CD4-positive, alpha-beta memory T cell (primary cell): Measurements from ENCODE around the gene SLC9A5. TPM values are rescaled to one million over a fixed set of nuclear protein-coding genes. Genes with fewer than 3 reads are reported as not detected.

Source experiments
- CTCF ChIA-PET: fragments of 350-600 bp; sonication (Branson Sonifier 250); formaldehyde crosslinking; loops from one replicate; lab custom pipeline; 2021; ENCODE audit warnings: inconsistent platforms; ENCODE audit not compliant: partially characterized antibody; lab: Charles Lee
- POLR2A ChIA-PET: fragments of 350-600 bp; sonication (Branson Sonifier 250); formaldehyde crosslinking; loops from one replicate; lab custom pipeline; 2021; ENCODE audit not compliant: partially characterized antibody; lab: Charles Lee
- DNase-seq, 5 donors: peaks; one replicate each; pipeline versions ENCODE4 v3.0.0 to v3.0.0-alpha.2; 2020 to 2022; ENCODE audit warnings: mixed read lengths in 1 of 5
- H3K27ac ChIP-seq: one replicate; pipeline ENCODE4 v1.7.0; 2013; ENCODE audit warnings: low read depth, low read length
- H3K27me3 ChIP-seq: 2 replicates; pipeline ENCODE4 v1.7.0; 2013; ENCODE audit warnings: mild to moderate bottlenecking, low read length, moderate library complexity; ENCODE audit not compliant: insufficient read depth
- H3K36me3 ChIP-seq: 2 replicates; pipeline ENCODE4 v1.7.0; 2013; ENCODE audit warnings: mild to moderate bottlenecking, low read length, moderate library complexity; ENCODE audit not compliant: insufficient read depth
- H3K4me1 ChIP-seq: 2 replicates; pipeline ENCODE4 v1.7.0; 2013; ENCODE audit warnings: mild to moderate bottlenecking, low read length, moderate library complexity; ENCODE audit not compliant: insufficient read depth
- H3K4me3 ChIP-seq, 2 donors: one replicate each; pipeline ENCODE4 v1.7.0; 2013; ENCODE audit warnings: low read length in 2 of 2, mild to moderate bottlenecking in 1 of 2
- H3K9me3 ChIP-seq, 2 donors: one replicate each; pipeline ENCODE4 v1.7.0; 2013; ENCODE audit warnings: low read length in 2 of 2, control low read depth in 1 of 2; ENCODE audit not compliant: control insufficient read depth in 1 of 2
- H3K27ac Mint-ChIP-seq, 7 donors: one replicate each; pipeline ENCODE4 v1.8.0; 2020 to 2021; ENCODE audit warnings: mixed read lengths in 7 of 7, mild to moderate bottlenecking in 6 of 7, inconsistent platforms in 3 of 7, moderate library complexity in 3 of 7
- H3K27me3 Mint-ChIP-seq, 2 donors: one replicate each; pipeline ENCODE4 v1.8.0; 2020 to 2021; ENCODE audit warnings: mixed read lengths in 2 of 2
- H3K36me3 Mint-ChIP-seq, 2 donors: one replicate each; pipeline ENCODE4 v1.8.0; 2020 to 2021; ENCODE audit warnings: mixed read lengths in 2 of 2, inconsistent platforms in 1 of 2, mild to moderate bottlenecking in 1 of 2
- H3K4me1 Mint-ChIP-seq, 4 donors: one replicate each; pipeline ENCODE4 v1.8.0; 2020 to 2021; ENCODE audit warnings: mixed read lengths in 4 of 4, mild to moderate bottlenecking in 1 of 4
- H3K4me3 Mint-ChIP-seq, 8 donors: one replicate each; pipeline ENCODE4 v1.8.0; 2020 to 2021; ENCODE audit warnings: mixed read lengths in 8 of 8, mild to moderate bottlenecking in 7 of 8, moderate library complexity in 6 of 8, inconsistent platforms in 3 of 8
- H3K9me3 Mint-ChIP-seq, 8 donors: one replicate each; pipeline ENCODE4 v1.8.0; 2020 to 2021; ENCODE audit warnings: mixed read lengths in 8 of 8, mild to moderate bottlenecking in 5 of 8, inconsistent platforms in 3 of 8, moderate library complexity in 1 of 8
- intact Hi-C: fragments of 100-400 bp; cut with micrococcal nuclease; formaldehyde crosslinking; loops from one replicate; pipeline ENCODE4 v1.15.1; 2023
- polyA plus RNA-seq, 2 donors: library from polyadenylated mRNA; unstranded; fragments of 300-500 nt; fragmentation: Illumina TruSeq; gene quantifications; one replicate each; pipeline ENCODE4 v1.2.3, GENCODE V29; 2021
- total RNA-seq, 2 experiments: library from RNA; stranded (reverse); gene quantifications; one replicate each; pipeline ENCODE4 v1.2.3, GENCODE V29; 2021

Gene SLC9A5
- total and polyA plus RNA-seq, 4 experiments from 2014 or later = 0.09 to 2.1 (median 1.7) TPM; not detected in 1

- peak overlapping the region in 6 of 7 donors; percentile 9 to 92 (median 78) for H3K27ac Mint-ChIP-seq
- H3K4me3 Mint-ChIP-seq = peak overlapping the region; percentile 81 to 89 (median 84)
- H3K27me3 ChIP-seq = no peaks in the 10 kb centered on the region
- H3K9me3 Mint-ChIP-seq = no peaks in the 10 kb centered on the region
- H3K9me3 ChIP-seq = no peaks in the 10 kb centered on the region
- CTCF ChIA-PET = interaction anchor here (0.9 to 1.4 kb wide), 7 partner anchors 10 to 260 kb away, joined by 3 to 5 read pairs (median 3); partner anchors contain the start of genes FHOD1 and TMEM208
- H3K4me1 Mint-ChIP-seq = peaks cover 3 to 26% (median 13%) of the 10 kb centered on the region in 4 donors
- H3K36me3 ChIP-seq = no peaks in the 10 kb centered on the region
- peak overlapping the region; percentile 40 for H3K27ac ChIP-seq
- H3K27me3 Mint-ChIP-seq = no peaks in the 10 kb centered on the region
- peak overlapping the region; percentile 52 to 68 for H3K4me3 ChIP-seq
- H3K36me3 Mint-ChIP-seq = peaks cover 4 to 16% of the 10 kb centered on the region in 2 donors
- peaks cover 20% of the 10 kb centered on the region for H3K4me1 ChIP-seq
- DNase-seq = no peak
- POLR2A ChIA-PET = interaction anchor here (0.9 to 1.3 kb wide), 6 partner anchors 12 to 96 kb away, joined by 3 to 4 read pairs (median 4); partner anchors contain the start of genes SLC9A5 and TMEM208
- intact Hi-C loops = loop anchor here (2.0 to 5.0 kb wide), 2 partner anchors 51 to 119 kb away; partner anchors contain the start of gene TMEM208
These were observed 29.4 kb downstream of the SLC9A5 start for GRCh38 chr16:67277999-67278772.

GRCh38 chr16:67278773-67279295 is 30.1 kb downstream of the SLC9A5 start:
- peak overlapping the region; percentile 81 to 89 (median 84) for H3K4me3 Mint-ChIP-seq
- Histone ChIP-seq H3K4me1 (peaks cover 20% of the 10 kb centered on the region), H3K27ac (peak overlapping the region; percentile 40), H3K36me3 (no peaks in the 10 kb centered on the region), H3K4me3 (peak overlapping the region; percentile 52 to 68), H3K9me3 (no peaks in the 10 kb centered on the region), H3K27me3 (no peaks in the 10 kb centered on the region)
- H3K36me3 Mint-ChIP-seq = peaks cover 4 to 16% of the 10 kb centered on the region in 2 donors
- POLR2A ChIA-PET = interaction anchor here (0.9 to 1.3 kb wide), 6 partner anchors 12 to 96 kb away, joined by 3 to 4 read pairs (median 4); partner anchors contain the start of genes SLC9A5 and TMEM208
- peak in 3 of 5 donors; percentile 27 to 63 (median 34) for DNase-seq
- H3K9me3 Mint-ChIP-seq = no peaks in the 10 kb centered on the region
- intact Hi-C loops = loop anchor here (1.0 to 5.0 kb wide), 4 partner anchors 32 to 186 kb away; partner anchors contain the start of genes FHOD1 and TMEM208
- H3K27ac Mint-ChIP-seq = peak overlapping the region; percentile 57 to 92 (median 78)
- H3K27me3 Mint-ChIP-seq = no peaks in the 10 kb centered on the region
- CTCF ChIA-PET = interaction anchor here (0.9 to 1.4 kb wide), 7 partner anchors 11 to 261 kb away, joined by 3 to 5 read pairs (median 3); partner anchors contain the start of genes FHOD1 and TMEM208
- H3K4me1 Mint-ChIP-seq = peaks cover 3 to 26% (median 15%) of the 10 kb centered on the region in 4 donors

- peak within 1 kb of the TSS; percentile 40 for H3K27ac ChIP-seq
- peak within 1 kb of the TSS; percentile 81 to 89 (median 84) for H3K4me3 Mint-ChIP-seq
- no peaks in the 10 kb centered on the region for H3K27me3 Mint-ChIP-seq
- no peaks in the 10 kb centered on the region for H3K9me3 ChIP-seq
- peaks cover 4 to 15% of the 10 kb centered on the region in 2 donors for H3K36me3 Mint-ChIP-seq
- POLR2A ChIA-PET = interaction anchor here (1.0 to 2.0 kb wide), 5 partner anchors 19 to 97 kb away, joined by 3 to 5 read pairs (median 4); partner anchors contain the start of genes SLC9A5 and TMEM208
- CTCF ChIA-PET = interaction anchor here (0.8 to 1.4 kb wide), 3 partner anchors 10 to 78 kb away, joined by 3 read pairs; no protein-coding TSS in a partner anchor
- H3K36me3 ChIP-seq = no peaks in the 10 kb centered on the region
- peaks cover 20% of the 10 kb centered on the region for H3K4me1 ChIP-seq
- H3K4me3 ChIP-seq = peak within 1 kb of the TSS; percentile 52 to 68
- no peaks in the 10 kb centered on the region for H3K27me3 ChIP-seq
- no peaks in the 10 kb centered on the region for H3K9me3 Mint-ChIP-seq
- intact Hi-C loops = loop anchor here (1.0 to 5.0 kb wide), 4 partner anchors 32 to 186 kb away; partner anchors contain the start of genes FHOD1 and TMEM208
- peaks cover 3 to 26% (median 15%) of the 10 kb centered on the region in 4 donors for H3K4me1 Mint-ChIP-seq
- peak; percentile 74 to 80 (median 78) for DNase-seq
- peak within 1 kb of the TSS; percentile 57 to 92 (median 78) for H3K27ac Mint-ChIP-seq
These were observed 30.7 kb downstream of the SLC9A5 start, which contains the start of gene PLEKHG4 for GRCh38 chr16:67279296-67280089. Gene PLEKHG4 (plus strand): TSS chr16:67279532. CDS start chr16:67280045, 513 bp downstream.

GRCh38 chr16:67280090-67281015 is 31.6 kb downstream of the SLC9A5 start:
- no peak overlapping the region for H3K27ac ChIP-seq
- no peak overlapping the region for H3K4me3 ChIP-seq
- Mint-ChIP-seq H3K27me3 (no peaks in the 10 kb centered on the region), H3K36me3 (peaks cover 1 to 14% of the 10 kb centered on the region in 2 donors), H3K9me3 (no peaks in the 10 kb centered on the region), H3K27ac (peak overlapping the region in 1 of 7 donors; percentile 57), H3K4me3 (peak overlapping the region in 7 of 8 donors; percentile 33 to 76 (median 61)), H3K4me1 (peaks cover 3 to 24% (median 15%) of the 10 kb centered on the region in 4 donors)
- POLR2A ChIA-PET = interaction anchor here (1.3 to 2.0 kb wide), 2 partner anchors 18 to 36 kb away, joined by 4 to 5 read pairs; no protein-coding TSS in a partner anchor
- no peaks in the 10 kb centered on the region for H3K27me3 ChIP-seq
- peaks cover 20% of the 10 kb centered on the region for H3K4me1 ChIP-seq
- CTCF ChIA-PET = interaction anchor here (0.8 to 1.2 kb wide), 2 partner anchors 10 to 20 kb away, joined by 3 read pairs; no protein-coding TSS in a partner anchor
- no peak for DNase-seq
- H3K9me3 ChIP-seq = no peaks in the 10 kb centered on the region
- intact Hi-C loops = no loop called here
- no peaks in the 10 kb centered on the region for H3K36me3 ChIP-seq

- intact Hi-C loops = no loop called here
- ChIA-PET CTCF (no interaction called here), POLR2A (interaction anchor here (0.7 to 2.0 kb wide), 2 partner anchors 17 to 35 kb away, joined by 3 to 5 read pairs; partner anchors contain the start of gene FHOD1)
- Histone ChIP-seq H3K27me3 (no peaks in the 10 kb centered on the region), H3K9me3 (no peaks in the 10 kb centered on the region), H3K4me1 (peaks cover 20% of the 10 kb centered on the region), H3K27ac (no peak overlapping the region), H3K4me3 (no peak overlapping the region), H3K36me3 (no peaks in the 10 kb centered on the region)
- DNase-seq = no peak
- Mint-ChIP-seq H3K4me1 (peaks cover 3 to 16% (median 10%) of the 10 kb centered on the region in 4 donors), H3K9me3 (no peaks in the 10 kb centered on the region), H3K27ac (peak overlapping the region in 1 of 7 donors; percentile 52), H3K36me3 (peaks cover 0 to 8% of the 10 kb centered on the region in 2 donors), H3K27me3 (no peaks in the 10 kb centered on the region), H3K4me3 (peak overlapping the region in 2 of 8 donors; percentile 30 to 54)
These were observed 33.0 kb downstream of the SLC9A5 start for GRCh38 chr16:67281536-67282446.
